NCI-H1105 (cell line): ENCODE data around the gene MRTFB.
A peak's percentile ranks its signal among the peaks of the same experiment; 100 is the strongest.
"Not testable (repeated sequence)": the region's sequence is repeated elsewhere in the genome, so short reads cannot be mapped to it uniquely, and the experiment has no call there.

Experiments
- DNase-seq: peaks from one replicate; lab custom pipeline; 2025; lab: John Stamatoyannopoulos, UW

Gene MRTFB

DNA sequence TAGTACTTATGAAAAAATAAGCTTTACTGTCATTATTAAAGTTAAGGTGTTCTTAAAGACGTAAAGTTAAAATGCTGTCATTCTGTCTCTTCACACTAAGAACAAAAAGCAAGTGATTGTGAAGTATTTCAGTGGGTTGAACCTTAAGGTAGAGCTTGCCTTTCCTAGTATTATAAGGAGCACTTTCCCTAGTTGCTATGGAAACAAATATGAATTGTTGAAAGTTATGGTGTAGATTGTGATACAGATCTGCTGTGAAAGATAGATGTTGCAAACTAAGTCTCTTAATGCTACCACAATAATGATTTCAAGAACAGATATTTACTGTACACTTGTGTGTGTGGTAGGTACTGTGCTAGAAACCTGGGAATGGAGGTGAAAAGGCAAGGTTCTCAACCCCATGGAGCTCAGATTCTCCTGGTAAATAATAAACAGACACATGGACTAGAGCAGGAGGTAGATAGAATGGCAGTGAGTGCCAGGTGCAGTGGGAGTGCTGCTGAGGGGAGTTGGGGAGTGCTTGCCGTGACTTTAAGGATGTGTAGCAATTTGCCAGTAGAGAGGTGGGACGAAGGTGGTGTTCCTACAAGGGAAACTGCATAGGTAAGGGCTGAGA lies 34.7 kb downstream of the MRTFB start:
- no peak for DNase-seq

DNA sequence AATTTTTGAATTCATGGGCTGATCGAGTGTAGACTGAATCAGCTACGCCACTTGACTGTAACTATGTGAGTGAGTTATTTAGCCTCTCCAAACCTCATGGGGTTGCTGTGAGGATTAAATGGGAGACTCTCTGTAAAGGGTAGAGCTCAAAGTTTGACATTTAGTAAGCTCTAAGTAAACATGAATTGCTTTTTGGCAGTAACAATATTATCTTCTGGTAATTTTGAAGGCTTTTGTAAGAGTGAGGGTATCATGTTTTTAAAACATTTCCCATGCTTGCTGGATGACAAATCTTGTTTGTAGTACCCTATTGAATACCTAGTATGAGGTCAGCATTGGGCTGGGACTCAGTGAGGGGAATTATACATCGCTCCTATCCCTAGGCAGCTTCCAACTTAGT lies 35.3 kb downstream of the MRTFB start:
- no peak for DNase-seq

DNA sequence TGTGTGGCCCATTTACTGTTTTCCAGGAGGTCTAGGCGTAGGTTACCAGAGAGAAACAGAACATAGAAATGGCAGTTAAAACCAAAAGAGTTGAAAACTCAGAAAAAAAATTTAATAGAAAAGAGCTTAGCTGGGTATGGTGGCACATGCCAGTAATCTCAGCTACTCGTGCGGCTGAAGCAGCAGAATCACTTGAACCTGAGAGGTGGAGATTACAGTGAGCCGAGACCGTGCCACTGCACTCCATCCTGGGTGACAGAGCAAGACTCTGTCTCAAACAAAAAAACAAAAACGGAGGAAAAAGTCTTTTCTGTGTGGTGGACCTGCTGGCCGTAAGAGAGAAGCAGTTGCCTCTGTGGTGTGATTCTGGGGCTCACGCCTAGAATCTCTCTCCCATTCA lies 35.8 kb downstream of the MRTFB start:
- DNase-seq = no peak

DNA sequence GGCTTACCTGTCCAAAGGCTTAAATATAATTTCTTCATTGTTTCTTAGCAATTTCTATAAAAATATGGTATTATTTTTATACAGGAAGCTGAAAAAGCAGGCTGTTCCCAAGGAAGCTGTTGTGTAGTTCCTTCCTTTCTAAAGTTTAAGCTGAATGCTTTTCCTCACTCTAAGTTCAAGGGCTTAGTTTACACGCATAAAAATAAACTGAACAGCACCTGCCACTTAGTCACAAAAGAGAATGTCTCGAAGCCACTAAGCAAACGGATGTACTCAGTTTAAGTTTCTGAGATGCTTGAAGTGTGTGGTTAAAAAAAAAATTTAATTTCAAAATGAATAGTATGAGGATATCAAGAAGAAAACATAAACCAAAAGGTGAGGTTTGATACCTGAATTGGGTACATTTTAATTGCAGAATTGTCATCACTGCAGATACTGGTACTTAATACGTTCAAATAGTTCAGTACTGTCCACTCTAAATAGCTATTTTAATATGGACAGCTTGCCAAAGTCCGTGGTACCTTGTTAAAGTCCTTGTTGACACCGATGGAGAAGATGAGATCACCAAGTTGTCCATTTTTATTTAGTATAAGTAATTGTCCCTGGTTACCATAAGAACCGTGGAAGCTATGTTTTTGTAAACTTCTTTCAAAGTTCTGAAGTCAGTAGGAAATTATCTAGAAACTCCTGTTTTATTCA lies 38.1 kb downstream of the MRTFB start:
- no peak for DNase-seq

DNA sequence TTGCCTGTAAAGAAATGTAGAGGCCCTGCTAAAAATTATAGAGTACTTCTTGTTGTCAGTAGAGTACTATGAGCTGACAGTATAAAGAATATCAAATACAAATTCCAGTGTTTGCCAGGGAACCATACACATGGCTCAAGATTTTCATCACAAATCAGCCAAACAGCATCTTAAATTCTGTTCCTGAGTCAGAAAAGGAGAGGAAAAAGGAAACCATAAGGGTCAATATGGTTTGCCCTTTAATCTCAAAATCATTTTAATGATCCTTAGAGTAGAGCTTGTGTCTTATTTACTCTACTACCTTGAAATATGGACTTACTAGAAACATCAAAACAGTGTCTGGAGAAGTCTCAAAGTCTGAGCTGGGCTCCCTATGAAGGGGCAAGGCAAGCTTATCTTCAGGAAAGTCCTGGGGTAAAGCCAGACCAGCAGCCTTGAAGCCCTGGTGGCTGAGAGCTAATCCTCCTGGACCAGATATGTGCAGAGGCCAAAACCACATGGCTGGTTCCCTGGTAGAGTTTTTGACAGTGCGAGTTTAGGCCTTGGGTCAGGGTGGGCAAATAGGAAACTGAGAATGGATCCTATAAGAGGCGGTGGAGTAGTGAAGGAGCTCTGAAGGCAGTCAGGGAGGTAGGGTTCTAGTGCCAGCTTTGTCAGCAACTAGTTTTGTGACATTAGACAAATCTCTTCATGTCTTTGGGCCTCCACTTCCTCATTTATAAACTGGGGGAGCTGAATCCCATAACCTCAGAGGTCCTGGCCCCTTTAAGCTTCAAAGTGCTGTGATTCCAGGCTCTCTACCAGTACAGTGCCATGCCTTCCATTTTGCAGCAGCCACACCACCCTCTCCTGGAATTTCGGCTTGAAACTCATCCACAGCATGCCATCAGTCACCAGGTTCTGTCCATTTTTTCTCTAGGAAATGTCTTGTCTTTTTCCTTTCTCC lies 38.9 kb downstream of the MRTFB start:
- no peak for DNase-seq

DNA sequence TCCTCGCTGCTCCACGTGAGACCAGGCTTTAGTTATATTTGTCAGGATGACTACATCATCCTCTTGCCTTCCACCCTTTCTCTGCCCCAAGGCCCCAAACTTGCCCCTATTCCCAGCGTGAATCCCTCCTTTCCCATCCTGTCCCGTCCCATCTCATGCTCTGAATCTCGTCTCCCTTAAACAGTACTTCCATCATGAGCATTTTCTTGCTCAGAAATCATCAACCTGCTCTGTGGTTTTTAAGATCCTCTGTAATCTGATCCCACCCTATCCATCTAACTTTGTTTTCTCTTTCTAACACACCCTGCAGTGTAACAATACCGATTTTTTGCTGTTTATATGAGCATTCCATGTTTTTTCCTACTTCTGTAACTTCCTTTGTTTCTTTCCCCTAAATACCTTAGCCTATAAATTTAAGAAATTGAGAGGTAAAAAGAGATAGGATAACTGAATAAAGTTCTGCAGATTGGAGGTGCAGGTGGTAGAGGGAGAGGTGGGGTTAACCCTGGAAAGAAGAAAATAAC lies 39.7 kb downstream of the MRTFB start:
- no peak for DNase-seq

DNA sequence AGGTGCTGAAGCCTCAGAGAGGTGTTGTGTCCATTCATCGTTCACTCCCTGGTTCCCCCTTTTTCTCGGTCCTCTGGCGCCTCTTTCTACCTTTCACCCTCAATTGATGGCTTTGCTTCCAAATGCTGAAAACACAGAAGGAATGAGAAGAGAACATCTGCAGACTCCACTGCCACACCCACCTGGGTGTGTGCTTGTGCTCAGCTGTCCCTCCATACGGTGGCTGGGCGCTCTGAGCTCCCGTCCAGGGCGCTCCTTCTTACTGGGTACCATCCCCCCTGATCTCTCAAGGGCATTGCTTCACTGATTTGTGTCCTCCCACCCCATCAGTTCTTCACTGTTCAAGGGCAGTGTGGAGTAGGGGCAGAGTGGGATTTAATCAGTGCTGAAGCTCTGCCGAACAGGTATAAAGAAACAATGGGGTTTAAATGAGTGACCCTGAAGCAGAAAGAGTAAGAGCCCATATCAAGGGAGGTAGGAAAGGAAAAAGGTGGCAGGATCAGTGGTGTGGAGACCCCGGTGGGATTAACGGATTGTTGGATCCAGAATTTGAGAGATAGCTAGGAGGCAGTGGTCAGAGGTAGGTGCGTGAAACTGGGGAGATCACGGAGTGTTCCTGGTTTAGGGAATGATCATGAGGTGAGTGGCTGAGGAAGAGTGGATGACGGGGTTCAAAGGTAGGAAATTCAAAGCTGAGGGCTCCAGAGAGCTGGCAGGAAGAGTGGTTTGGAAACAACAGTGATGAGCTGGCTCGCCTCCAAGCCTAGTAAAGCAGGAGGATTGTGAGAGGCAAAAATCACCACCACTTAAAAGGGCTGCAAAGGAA lies 40.8 kb downstream of the MRTFB start:
- peak; percentile 70 for DNase-seq

DNA sequence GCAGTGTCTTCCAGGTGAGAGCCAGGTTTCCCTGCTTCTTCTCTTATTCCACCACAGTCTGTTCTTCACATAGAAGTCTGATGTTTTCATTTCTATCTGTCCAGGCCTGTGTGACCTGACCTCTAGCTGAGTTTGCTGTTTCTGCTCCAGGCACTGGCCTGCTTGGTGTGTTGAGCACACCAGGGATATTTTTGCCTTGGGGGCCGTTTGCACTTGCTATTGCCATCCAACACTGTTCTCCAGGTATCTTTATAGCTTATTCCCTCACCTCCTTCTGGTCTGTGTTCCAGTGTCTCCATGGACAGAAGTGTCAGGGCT lies 41.4 kb downstream of the MRTFB start:
- DNase-seq = no peak

DNA sequence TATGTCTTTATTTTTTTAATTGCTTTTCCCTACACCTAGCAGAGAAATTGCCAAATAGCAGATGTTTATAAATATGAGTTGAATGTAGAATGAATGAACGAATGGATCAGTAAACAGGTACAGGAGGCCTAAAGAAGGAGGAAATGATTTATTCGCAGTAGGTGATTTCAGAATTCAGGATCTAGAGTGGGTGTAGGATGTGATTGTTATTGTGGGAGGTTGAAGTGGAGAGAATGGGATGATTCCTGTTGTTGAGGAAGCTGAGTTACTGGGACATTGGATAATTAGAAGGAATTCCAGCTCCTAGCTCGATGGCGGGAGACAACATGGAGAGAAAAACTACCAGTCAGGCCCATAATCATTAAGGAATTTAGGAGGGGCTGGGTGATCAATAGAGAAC lies 42.2 kb downstream of the MRTFB start:
- no peak for DNase-seq

DNA sequence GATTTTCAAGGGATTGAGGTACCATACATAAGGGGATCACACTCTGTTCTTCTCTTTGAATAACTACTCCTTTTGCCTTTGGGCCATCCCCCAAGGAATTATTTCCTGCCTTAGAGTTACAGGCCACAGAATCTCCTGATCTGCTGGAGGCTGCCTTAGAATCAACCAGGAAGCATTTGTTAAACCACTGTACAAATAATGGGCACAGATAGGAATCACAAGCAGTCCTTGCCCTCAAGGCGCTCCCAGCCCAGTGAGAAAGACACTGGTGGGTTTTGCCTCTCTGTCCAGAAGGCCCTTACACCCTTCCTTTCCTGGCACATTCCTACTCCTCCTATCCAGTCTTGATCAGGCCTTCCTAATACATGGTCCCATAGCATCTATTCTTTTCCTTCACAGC lies 45.9 kb downstream of the MRTFB start:
- no peak for DNase-seq

DNA sequence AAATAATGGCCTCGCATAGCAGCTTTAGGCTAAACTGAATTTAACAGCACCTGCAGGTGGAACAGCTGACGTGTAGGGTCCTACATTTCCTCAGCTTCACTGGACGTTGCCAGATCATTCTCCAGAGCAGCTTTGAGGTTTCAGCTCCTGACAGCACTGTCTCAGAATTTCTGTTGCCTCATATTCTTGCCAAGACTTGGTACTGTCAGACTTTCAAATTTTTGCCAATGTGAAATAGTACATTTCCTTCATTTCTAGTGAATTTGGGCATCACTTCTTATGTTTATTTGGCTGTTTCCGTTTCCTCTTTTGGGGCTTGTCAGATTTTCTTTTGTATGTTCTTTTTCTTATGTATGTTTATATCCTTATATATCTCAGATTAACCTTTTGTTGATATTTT lies 48.7 kb downstream of the MRTFB start:
- DNase-seq = no peak

DNA sequence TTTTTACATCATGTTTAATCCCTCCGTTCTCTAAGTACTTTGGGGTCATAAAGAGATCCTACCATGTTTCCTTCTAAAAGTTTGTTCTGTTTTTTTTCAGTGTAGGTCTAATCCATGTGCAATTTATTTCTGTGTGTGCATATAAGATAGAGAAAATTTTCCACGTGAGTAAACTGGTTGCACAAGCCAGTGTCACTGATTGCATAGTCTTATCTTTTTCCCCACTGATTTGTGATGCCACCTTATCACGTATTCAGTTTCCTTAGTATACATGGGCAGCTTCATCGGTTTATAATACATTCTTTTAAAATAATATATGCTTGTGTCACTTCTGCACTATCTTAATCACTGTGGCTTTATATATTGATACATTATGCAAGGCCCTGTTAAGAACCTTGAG lies 49.2 kb downstream of the MRTFB start:
- no peak for DNase-seq

DNA sequence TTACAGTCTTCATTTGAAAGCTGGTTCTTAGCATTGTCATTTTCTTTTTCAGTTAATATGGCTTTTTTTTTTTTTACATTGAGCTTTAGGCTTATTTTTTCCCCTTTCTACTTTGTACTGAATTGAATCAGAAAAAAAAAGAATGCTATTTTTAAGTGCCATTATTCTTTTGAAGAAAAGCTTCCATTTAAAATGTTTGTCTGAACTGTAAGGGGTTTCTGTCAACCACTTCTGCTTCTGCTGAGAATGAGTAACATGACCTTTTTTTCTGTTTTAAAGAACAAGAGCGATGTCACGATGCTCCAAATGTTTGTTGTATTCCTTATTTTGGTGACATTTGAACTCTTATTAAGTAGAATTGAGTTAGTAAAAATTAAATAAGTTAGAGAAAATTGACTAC lies 50.0 kb downstream of the MRTFB start:
- no peak for DNase-seq

DNA sequence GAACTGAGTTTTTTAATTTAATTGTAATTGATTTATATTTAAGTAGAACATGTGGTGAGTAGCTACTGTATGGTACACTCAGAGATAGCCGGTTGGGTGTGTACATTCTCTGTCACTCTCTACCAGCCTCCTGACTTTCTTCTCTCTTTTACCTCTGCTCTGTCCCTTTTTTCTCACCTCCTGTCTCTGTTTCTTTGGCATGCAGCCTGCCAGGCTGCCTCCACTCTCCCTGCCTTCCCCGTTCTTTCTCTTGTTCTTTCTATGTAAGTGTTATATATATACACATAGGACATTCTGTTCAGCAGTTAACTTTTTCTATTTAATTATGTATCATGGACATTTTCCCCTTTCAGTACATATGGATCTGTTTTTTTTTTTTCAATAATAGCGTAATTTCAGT lies 50.8 kb downstream of the MRTFB start:
- no peak for DNase-seq

DNA sequence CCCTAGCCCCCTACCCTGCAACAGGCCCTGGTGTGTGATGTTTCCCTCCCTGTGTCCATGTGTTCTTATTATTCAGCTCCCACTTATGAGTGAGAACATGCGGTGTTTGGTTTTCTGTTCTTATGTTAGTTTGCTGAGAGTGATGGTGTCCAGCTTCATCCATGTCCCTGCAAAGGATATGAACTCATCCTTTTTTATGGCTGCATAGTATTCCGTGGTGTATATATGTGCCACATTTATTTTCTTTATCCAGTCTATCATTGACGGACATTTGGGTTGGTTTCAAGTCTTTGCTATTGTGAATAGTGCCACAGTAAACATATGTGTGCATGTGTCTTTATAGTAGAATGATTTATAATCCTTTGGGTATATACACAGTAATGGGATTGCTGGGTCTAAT lies 51.3 kb downstream of the MRTFB start:
- DNase-seq = not testable (repeated sequence)

DNA sequence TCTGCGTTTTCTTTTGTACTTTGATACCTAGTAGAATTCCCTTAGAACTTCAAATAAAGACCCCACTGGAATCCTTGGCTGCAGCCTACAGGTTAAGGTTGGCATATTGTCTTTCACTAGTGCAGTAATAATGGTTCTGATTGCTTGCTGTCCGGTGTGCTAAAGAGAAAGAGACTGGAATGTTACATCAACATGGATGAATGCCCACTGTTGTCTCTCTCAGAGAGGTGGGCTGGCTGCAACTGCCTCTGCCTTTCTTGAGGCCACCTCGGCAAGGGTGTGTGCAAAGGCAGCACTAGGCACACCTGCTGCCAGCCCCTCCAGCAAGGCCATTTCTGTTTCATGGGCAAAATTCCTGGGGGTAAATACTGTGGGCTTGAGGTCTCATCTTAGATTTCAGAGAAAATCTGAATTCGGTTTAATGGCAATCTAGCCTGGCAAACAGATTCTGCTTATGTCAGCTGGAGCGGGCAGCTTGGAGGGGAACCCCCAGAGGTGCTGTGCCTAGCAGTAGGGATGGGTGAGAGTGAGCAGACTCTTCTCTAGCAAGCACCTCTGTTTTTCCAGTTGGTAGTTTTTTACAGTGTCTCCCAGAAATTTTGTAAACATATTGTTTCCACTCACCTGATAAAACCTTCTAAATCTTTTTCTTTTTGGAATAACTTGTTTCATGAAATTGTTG lies 54.0 kb downstream of the MRTFB start:
- DNase-seq = no peak

DNA sequence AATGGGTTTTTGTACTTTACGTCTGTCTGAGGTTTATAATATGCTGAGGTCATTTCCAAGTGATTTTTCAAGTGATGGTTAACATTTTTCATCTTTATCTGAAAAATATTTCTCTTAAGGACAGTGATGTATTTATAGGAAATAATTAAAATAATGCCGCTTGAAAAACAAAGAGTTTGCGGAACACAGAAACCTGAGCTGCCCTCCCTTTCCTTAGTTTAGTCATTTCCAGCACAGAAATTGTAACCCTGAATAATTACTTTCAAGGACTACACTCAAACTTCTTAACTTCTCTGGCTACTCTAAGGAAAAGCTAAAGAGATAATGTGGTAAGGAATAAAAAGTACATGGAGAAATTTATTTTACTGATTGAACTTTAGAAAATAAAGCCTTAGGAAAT lies 54.6 kb downstream of the MRTFB start:
- no peak for DNase-seq

DNA sequence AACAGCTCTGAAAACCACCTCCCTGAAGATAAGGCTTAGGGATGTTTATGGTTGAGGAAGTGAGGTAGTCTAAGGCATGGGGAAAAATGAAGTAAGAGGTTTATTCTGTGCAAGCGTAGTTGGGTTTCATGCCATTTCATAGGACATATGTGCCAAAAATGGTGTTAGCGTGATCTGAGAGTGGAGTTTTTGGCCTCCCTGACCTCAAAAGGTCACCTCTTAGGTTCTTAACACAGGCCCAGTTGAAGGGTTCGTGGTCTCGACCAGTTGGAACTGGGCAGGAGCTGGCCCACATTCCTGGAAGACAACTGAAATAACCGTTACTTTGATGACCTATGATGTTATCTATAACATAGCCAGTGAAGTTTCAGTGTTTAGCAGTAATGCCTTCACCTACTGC lies 57.0 kb downstream of the MRTFB start:
- DNase-seq = no peak

DNA sequence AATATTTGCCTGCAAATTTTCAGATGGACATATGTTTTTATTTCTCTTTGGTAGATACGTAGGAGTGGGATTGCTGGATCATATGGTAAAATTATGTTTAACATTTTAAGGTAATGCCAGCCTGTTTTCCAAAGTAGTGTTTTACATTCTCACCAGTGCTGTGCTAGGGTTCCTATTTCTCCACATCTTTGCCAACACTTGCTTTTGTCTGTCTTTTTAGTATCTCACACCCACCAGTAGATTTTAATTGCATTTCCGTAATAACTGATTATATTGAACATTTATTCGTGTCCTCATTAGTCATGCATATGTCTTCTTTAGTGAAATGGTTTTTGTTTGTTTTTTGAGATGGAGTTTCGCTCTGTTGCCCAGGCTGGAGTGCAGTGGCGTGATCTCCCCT lies 58.4 kb downstream of the MRTFB start:
- DNase-seq = no peak

DNA sequence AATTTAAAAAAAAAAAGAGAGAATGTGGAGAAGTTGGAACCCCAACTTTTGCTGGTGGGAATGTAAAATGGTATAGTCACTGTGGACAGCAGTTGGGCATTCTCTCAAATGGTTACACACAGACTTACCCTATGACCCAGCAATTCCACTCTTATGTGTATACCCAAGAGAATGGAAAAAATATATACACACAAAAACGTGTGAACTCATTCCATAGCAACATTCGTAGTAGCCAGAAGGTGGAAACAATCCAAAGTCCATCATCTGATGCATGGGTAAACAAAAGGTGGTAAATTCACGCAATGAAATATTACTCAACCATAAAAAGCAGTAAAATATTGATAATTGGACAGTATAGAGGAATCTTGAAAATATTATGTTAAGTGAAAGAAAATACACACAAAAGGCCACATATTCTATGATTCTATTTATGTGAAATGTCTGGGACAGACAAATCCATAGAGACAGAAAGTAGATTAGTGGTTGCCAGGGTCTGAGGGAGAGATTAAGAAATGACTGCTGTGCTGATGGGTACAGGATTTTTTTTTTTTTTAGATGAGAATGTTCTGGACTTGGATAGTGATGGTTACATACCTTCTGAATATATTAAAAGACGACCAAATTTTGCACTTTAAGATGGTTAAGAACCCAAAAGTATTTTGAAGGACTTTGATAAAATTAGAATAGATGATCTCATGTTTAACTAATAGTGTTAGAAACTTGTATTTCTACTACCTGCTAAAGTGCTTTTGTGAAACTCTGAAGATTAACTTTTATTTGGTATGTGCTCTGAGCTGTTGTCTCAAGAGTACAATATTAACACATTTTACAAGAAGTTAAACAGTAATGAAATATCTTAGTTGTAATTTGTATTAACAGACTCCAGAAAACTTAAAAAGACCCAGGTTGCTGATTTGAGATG lies 60.9 kb downstream of the MRTFB start:
- no peak for DNase-seq

DNA sequence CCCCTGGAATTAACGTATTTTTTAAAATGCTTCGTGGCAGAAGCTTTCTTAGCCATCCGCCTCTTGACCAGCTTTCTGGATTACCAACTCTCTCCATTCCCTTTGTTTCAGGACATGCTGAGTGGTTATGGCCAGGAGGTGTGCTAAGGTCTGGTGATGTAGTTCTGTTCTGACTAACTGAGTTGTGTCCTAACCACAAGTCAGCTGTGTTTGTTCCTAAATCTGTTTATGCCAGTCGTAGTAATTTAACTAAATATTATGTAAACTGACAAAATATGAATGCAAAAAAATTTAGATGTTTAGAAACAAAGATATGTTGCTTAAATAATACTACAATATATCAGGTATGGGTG lies 61.6 kb downstream of the MRTFB start:
- no peak for DNase-seq
